GM19452 (cell line): ENCODE results near the gene CUX1.

Experiments
- ATAC-seq: cut with Tn5 transposase; IDR thresholded peaks from one replicate; pipeline ENCODE4 v1.9.1; 2021; ENCODE audit not compliant: unreplicated experiment

Gene CUX1

DNA sequence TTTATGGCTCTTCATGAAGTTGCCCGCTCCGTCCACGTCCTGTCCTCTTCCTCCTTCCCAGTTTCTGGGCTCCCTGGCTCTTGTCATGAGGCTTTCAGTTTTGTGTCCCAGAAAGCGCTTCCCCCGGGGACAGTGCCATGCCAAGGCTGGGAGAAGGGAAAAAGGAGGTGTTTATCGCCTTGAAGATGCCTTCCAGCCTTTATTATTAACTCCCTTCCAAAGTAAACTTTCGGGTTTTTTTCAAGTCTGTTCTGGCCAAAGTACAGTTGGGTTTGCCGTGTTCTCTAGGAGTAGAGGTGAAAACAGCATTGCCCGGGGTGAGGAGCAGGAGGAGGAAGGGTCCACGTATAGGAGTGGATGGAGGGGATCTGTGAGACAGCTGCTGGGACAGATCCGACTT, 117.2 kb downstream of the CUX1 start:
- no peak for ATAC-seq

DNA sequence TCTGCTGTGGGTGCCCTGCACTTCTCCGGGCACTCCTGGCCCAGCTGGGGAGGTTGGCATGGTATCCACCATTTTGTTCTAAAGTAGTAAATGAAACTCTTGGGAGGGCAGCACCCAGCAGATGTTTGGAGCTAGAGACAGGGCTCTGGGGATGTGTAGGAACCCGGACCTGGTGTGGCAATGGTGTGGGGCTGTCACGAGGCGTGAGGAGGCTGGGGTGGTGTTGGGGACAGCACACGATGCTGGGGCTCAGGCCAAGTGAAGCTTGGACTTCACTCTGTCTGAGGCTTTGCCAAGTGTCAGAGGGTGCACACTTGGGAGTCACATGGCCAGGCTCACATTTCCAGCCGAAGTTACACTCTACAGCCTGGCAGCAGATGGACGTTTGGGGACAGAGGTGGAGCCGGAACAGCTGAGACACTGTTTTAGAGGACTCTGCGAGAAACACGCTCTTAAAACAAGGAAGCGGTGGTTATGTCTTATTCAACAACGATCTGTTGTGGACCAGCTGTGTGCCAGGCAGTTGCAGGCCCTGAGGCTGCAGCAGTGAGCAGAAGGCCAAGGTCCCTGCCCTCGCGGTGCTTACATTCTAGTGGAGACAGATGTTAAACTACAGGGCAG, 118.2 kb downstream of the CUX1 start:
- ATAC-seq: no peak

DNA sequence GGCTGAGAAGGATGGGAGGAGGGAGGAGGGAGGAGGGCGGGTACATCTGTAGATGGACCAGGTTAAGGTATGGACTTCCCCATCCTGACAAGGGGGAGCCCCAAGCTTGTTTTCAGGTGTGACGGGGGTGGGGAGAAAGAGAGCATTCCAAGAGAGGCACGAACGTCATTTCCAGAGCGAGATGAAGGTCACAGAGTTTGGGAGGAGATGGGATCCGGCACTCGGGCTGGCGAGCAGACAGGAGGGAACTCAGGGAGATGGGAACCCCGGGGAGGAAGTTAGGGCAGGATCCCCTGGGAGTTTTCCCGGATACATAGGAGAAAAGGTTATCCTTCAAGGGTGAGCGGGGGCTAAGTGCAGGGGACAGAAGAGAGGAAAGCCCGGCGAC, 118.8 kb downstream of the CUX1 start:
- ATAC-seq: no peak

DNA sequence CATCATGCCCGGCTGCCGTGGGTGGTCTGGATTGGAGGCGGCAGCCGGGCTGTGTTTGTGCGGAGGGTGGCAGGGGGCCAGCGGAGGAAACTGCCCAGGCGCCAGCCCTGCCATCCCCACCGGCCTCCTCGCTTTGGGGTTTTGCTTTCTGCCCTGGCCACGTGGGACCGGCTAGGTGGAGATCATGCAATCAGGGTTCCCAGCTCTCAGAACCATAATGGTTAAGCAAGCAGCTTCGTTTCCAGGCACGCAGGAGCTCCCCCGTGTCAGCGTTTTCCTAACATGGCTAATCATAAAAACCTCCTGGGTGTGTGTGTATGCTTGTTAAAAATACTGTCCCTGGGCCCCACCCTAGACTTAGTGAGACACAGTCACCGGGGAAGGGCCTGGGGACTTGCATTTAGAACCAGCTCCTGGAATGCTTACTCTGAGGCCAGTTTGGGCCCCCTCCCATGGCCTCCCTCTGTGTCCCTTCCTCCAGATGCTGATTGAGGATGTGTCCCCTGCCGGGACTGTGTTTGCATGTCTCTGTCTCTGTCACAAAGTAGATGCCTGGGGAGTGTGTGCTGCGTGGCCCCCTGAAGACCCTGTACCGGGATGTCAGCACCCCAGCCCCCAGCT, 119.3 kb downstream of the CUX1 start:
- no peak for ATAC-seq

DNA sequence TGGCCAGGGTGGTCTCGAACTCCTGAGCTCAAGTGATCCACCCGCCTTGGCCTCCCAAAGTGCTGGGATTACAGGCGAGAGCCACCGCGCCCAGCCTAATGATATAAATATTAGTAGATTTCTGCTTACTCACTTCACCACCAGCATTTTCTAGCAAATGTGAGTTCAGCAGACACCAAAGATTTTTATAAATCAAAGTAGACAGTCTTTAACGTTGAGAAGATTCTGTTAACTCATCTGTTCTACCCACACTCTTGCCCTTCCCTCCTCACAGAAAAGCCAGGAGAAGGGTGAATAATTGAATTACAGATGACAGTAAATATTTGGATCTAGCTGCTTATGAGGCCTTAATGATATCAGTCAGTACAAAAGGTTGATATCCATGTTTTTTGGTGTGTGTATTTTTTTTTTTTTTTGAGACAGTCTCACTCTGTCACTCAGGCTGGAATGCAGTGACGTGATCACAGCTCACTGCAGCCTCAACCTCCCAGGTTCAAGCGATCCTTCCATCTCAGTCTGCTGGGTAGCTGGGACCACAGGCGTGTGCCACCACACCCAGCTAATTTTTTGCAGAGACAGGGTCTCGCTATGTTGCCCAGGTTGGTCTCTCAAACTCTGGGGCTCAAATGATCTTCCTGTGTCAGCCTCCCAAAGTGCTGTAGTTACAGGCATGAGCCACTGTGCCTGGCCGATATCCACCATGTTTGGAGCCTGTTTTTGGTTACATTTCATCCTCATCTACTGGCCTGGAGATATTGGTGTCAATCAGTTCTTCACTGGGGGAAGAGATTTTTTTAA, 120.5 kb downstream of the CUX1 start:
- no peak for ATAC-seq

DNA sequence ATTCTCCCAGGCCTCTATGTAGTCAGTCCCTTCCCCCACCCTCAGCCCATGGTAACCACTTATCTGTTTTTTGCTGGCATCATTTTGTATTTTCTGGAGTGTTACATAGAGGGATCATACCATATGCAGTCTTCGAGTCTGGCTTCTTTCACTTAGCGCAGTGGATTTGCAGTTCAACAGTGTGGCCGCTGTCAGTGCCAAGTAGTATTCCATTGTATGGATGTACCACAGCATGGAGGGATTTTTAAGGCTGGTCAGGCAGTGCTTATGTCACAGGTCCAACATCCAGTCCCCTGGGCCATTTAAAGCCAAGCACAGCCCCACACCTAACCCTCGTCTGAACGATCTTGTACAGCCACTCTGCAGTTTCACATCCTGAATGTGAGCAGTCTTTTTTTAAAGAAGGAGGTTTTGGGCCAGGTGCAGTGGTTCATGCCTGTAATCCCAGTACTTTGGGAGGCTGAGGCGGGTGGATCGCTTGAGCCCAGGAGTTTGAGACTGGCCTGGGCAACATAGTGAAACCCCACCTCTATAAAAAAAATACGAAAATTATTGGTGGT, 121.8 kb downstream of the CUX1 start:
- no peak for ATAC-seq

DNA sequence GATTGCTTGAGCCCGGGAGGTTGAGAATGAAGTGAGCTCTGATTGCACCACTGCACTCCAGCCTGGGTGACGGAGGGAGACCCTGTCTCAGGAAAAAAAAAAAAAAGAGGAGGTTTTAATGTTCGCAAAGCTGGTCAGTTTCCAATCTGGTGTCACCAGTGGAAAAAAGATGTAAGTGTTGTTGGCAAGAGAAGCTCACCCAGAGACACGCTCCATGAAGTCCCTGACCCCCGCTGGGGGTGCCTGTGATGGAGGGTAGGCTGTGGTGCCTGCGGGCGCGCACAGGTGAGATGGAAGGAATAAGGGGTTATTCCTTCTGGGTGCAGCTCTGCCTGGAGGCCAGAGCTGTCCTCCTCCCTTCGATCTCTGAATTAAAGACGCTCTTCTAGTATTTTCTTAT, 122.7 kb downstream of the CUX1 start:
- no peak for ATAC-seq

DNA sequence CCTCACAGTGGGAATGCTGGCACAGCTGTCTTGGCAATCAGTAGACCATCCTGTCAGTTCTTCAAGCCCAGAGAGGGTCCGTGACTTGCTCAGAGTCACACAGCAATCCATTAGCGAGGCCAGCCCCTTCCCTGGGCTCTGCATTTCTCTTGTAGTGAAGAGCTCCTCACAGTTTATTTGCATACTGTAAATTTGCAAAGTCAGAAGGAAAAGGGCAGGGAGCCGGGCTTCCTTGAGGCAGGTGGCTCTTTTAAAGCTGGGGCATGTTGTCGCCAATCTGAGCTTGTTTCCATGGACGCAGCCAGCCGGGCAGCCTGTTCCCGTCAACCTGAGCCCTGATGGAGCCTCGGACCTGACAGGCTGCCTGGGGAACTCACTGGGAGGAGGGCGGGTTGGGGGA, 123.4 kb downstream of the CUX1 start:
- ATAC-seq: no peak

DNA sequence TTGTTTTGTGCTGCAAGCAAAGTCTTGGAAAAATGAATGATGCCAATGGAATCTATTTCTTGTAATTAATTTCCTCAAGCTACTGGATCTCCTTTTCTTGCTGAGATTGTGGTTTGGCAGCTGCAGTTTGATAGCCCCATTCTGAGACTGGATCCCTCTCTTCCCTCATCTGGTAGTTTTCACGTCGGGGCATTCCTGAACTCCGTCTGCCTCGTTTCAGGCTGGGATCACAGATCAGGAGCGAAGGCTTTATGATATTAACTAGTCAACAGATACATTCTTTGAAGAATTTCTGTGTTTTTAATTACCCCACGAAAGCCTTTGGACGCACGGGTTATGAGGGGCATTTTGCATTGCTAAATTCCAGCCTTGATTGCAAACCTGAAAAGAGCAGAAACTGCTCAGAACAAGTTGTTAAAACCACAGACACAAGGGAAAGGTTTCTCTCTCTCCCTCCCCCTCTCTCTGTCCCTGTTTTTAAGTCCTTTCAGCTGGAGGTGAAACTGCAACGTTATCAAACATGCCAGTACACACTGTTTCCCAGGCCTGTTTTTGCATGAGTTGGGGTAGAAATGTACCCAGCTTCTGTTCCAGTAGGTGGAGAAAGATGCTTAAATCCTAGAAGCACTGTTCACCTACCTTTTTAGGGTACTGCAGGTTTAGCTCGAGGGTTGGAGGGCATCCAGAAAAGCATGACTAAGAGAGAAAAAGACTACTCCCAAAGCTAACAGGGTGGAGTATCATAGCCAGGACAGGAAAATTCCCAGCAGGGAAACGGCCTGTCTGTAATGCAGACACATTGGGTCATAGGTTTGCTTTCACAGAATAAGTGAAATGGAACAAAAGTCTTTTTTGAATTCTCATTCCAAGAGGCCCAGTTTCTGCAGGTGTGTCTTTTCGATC, 124.3 kb downstream of the CUX1 start:
- no peak for ATAC-seq

DNA sequence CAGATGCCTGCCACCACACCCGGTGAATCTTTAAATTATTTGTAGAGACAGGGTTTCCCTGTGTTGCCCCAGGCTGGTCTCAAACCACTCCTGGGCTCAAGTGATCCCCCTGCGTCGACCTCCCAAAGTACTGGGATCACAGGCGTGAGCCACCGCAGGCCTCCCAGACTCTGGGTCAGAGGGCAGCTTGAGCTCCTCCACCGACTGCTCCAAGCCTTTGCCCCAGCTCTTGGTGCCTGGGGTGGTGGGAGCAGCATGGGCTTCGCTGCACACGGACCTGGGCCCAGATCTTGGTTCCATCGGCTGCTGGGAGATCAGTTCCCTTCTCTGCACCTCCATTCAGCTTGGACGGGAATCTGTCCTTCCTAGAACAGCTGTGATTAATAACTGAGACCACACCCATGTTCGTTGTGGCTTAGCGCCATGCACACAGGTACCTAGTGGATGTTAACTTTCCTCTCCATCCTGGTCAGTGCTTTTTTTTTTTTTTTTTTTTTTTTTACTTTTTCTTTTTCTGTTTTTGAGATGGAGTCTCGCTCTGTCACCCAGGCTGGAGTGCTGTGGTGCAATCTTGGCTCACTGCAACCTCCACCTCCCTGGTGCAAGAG, 125.3 kb downstream of the CUX1 start:
- ATAC-seq: no peak

DNA sequence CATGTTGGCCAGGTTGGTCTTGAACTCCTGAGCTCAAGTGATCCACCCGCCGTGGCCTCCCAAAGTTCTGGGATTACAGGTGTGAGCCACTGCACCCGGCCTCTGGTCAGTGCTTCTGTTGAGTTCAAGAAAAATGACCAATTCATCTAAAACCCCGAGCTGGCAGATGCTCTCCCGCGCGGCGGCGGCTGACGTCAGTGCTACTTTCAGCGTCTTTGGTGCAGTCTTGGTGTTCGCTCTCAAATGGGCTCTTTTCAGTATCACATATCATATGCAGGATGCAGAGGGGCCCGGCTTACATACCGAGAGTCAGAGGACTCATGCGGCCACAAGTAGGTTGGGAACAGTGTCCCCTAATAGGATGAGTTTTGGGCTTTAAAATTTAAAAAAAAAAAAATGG, 125.9 kb downstream of the CUX1 start:
- ATAC-seq: no peak

DNA sequence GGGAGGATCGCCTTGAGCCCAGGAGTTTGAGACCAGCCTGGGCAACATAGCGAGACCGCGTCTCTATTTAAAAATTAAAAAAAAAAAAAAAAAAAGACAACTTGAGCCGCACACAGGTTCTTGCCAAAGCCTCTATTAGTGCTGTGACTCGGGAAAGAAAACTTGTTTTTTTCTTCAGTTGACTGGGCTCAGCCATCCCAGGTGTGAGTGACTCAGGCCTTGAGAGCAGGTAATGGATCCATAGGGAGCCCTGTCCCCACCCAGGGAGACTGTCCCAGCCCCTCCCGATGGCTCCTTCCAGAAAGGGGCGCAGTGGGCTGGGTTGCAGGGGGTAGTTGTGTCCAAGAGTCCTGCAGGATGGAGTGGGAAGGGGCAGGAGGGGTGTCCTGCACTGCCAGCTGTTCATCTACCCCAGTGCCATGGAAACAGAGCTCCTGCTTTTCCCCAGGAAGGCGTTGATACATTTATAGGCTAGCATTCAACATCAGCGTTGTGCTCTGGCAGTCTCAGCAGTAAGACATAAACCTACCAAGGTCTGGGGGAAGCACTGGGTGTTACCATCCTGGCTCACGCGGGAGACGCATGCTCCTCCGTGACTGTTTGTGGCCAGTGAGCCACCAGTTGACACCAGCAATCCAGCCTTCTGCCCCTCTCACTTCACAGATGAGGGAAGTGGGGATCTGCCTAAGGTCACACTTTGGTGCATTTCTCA, 126.6 kb downstream of the CUX1 start:
- ATAC-seq: no peak

DNA sequence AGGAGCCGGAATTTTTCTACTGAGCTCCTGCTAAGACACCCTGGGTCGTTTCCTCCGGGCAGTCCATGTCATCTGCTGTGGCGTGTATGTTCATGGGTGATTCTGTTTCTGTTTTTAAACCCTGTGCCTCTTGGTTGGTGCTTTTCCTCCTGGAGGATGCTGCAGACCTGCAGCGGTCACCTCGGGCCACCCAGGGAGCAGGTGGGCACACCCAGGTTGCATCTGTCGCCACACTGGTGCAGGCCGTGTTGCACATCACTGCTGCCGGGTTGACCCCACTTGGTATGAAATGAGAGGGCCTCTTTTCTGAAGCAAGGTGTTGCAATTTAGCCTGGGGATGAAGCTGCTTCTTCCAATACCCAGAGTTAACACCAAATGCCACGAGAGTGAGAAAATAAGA, 127.2 kb downstream of the CUX1 start:
- no peak for ATAC-seq

DNA sequence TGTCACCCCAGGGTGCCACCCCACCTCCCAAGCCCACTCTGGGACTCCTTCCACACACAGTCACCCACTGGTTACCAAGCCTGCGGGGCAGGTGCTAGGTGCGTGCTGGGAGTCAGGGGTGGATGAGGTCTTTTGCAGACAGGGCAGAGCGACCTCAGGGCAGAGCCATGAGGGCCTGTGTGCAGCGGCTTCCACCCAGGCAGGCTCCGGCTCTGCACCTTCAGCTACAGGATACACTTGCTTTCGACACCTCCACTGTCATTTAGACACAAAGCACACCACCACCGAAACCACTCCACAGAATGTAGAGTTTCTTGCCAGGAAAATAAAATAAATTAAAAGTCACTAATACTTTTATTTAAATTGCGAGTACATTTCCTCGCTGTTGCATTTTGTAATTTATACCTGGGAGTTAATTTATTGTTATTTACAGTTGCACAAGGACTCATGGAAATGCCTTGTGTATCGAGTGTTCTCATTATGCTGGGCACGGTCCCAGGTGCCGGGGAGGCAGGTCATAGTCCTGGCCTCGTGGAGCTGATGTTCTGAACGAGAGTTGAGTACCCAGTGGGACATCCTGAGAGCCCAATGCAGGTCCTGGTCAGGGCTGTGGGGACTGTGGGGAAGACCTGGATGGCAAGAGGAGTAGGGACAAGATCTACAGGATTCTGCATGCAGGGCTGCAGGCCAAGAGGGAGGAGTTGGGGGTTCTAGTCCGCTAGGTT, 127.8 kb downstream of the CUX1 start:
- no peak for ATAC-seq

DNA sequence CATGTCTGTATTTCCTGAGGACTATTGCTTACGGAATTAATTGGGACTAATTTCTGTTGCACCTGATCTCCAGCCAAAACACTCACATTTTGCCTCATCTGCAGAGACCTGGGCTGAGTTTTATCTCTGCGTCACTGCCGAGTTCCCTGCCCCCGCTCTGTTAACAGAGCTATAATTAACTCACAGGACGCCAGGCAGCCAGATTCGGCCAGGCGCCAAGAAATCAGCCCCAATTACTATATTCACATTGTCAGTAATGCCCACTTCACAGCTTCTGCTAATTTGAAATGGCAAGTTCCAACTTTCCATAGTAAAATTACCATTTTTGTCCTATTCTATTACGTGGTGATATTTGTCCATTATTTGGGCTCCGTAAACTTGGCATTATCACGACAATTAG, 130.5 kb downstream of the CUX1 start:
- ATAC-seq: no peak

DNA sequence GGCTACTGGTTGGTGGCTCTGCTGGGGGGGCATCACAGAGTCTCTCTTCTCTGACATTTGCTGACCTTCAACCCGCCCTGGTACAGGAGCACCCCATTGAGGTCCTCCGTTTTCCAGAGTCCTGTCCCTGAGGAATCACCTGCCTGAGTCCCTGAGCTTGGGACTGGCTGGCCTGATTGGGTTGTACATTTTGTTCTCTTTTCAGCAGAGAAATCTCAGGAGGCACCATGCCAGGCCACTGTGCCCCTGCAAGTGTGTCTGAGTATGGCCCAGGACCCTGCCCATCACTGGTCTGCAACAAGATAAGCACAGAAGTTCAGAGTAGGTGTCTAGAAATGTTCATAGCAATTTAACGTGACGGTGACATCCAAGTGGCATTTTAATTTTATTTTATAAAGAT, 131.2 kb downstream of the CUX1 start:
- no peak for ATAC-seq

DNA sequence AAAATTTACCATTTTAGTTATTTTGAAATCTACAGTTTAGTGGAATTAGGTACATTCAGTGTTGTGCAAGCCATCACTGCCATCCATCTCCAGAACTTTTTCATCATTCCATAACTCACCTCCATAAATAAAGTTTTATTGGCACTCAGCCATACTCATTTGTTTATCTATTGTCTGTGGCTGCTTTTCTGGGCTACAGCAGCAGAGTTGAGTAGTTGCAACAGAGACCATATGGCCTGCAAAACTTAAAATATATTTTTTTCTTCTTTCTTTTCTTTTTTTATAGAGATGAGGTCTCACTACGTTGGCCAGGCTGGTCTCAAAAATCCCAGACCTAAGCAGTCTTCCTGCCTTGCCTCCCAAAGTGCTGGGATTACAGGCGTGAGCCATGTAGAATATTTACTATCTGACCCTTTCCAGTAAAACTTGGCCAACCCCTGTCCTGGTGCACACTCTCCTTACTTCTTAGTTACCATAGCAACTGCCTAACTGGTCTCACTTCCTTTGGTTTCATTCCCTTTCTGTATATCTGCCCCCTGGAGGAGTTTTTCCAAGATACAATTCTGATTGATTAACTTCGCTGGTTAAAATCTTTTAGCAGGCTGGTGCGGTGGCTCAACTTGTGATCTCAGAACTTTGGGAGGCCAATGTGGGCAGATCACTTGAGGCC, 133.2 kb downstream of the CUX1 start:
- no peak for ATAC-seq

DNA sequence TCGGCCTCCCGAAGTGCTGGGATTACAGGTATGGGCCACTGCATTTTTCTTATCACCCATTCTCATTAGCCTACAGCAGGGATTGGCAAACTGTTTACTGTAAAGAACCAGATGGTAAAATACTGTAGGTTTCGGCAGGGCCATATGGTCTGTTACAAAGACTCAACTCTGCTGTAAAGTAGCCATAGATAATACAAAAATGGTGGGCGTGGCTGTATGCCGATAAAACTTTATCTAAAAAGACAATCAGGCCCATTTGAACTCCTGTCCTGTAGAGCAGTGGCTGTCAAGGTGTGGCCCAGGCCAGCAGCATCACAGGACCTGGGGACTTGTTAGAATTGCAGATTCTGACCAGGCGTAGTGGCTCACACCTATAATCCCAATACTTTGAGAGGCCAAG, 134.3 kb downstream of the CUX1 start:
- ATAC-seq: no peak
